Measurements from ENCODE around the gene PLAU.

- TF ChIP-seq PBX3 (IDR thresholded peaks at IDR 0.05): no peak
- TF ChIP-seq, protein P1, sequence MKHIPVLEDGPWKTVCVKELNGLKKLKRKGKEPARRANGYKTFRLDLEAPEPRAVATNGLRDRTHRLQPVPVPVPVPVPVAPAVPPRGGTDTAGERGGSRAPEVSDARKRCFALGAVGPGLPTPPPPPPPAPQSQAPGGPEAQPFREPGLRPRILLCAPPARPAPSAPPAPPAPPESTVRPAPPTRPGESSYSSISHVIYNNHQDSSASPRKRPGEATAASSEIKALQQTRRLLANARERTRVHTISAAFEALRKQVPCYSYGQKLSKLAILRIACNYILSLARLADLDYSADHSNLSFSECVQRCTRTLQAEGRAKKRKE (CRISPR knock-in tag; IDR thresholded peaks at IDR 0.05; ENCODE audit: low read depth): no peak
- TF ChIP-seq JUN (IDR thresholded peaks at IDR 0.05): no peak
- TF ChIP-seq, protein P2, sequence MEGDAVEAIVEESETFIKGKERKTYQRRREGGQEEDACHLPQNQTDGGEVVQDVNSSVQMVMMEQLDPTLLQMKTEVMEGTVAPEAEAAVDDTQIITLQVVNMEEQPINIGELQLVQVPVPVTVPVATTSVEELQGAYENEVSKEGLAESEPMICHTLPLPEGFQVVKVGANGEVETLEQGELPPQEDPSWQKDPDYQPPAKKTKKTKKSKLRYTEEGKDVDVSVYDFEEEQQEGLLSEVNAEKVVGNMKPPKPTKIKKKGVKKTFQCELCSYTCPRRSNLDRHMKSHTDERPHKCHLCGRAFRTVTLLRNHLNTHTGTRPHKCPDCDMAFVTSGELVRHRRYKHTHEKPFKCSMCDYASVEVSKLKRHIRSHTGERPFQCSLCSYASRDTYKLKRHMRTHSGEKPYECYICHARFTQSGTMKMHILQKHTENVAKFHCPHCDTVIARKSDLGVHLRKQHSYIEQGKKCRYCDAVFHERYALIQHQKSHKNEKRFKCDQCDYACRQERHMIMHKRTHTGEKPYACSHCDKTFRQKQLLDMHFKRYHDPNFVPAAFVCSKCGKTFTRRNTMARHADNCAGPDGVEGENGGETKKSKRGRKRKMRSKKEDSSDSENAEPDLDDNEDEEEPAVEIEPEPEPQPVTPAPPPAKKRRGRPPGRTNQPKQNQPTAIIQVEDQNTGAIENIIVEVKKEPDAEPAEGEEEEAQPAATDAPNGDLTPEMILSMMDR (IDR thresholded peaks at IDR 0.05): no peak
- TF ChIP-seq HOXA7 (CRISPR knock-in tag; IDR thresholded peaks at IDR 0.05): no peak
- TF ChIP-seq CEBPB (IDR thresholded peaks at IDR 0.05): no peak
- TF ChIP-seq HDAC2 (IDR thresholded peaks at IDR 0.05): no peak
- TF ChIP-seq POLR2A (IDR thresholded peaks at IDR 0.05; ENCODE audit: low read length): no peak
- no peak for TF ChIP-seq PHF8 (IDR thresholded peaks at IDR 0.05; ENCODE audit: borderline replicate concordance, low read depth)
- TF ChIP-seq NFE2L2 (conservative IDR thresholded peaks at IDR 0.05; ENCODE audit: low read length): no peak
Measured at GRCh38 chr10:73875139-73875475, 35.8 kb upstream of the PLAU start.

All from A549 (cell line).